OCI-LY1 (cell line): ENCODE measurements around the gene IGSF6.

Experiments
- CTCF ChIP-seq: fragments of 200-600 bp; sonication (generic), shearing (Covaris generic); IDR thresholded peaks from 2 replicates; pipeline ENCODE4 v1.5.1; 2017; ENCODE audit warnings: mild to moderate bottlenecking, antibody characterized with exemption, low read length, moderate library complexity, mixed read lengths
- EZH2 ChIP-seq: fragments of 200-600 bp; sonication (generic), shearing (Covaris generic); IDR thresholded peaks from 2 replicates; pipeline ENCODE4 v1.8.0; 2017; ENCODE audit warnings: borderline replicate concordance, mixed run types, mild to moderate bottlenecking, antibody characterized with exemption, low read length, moderate library complexity, mixed read lengths

- TF ChIP-seq CTCF (no peak), EZH2 (no peak)
Observed at GRCh38 chr16:21613781-21614180, 38.6 kb downstream of the IGSF6 start.
